A549 (cell line): ENCODE results near the gene EIF4G2. TPM values are rescaled to one million over a fixed set of nuclear protein-coding genes. Genes with fewer than 3 reads are reported as not detected.
"Not testable (repeated sequence)": the region's sequence is repeated elsewhere in the genome, so short reads cannot be mapped to it uniquely, and the experiment has no call there.

Experiments
- ATAC-seq, 2 experiments: fragments of 200-7000 bp in 1 of 2; fragments of >200 bp in 1 of 2; cut with Nextera tagmentation in 1 of 2; cut with Tn5 transposase in 1 of 2; 3 replicates each; pipeline versions ENCODE4 v1.8.0 to v1.9.1; 2018 to 2020; ENCODE audit warnings: mild to moderate bottlenecking in 1 of 2, moderate library complexity in 1 of 2
- CTCF ChIA-PET: fragments of 300-600 bp; sonication (Branson Sonifier 250); formaldehyde crosslinking; extraction: SDS; loops from one replicate; lab custom pipeline; 2021; ENCODE audit warnings: antibody characterized with exemption, inconsistent platforms; lab: Yijun Ruan, JAX
- POLR2A ChIA-PET: fragments of 350-600 bp; formaldehyde crosslinking; extraction: SDS; loops from one replicate; lab custom pipeline; 2021; ENCODE audit warnings: antibody characterized with exemption, inconsistent platforms; lab: Yijun Ruan, JAX
- DNase-seq, 2 experiments: peaks; one replicate each; pipeline versions ENCODE4 v3.0.0 to v3.0.0-alpha.2; 2011 to 2016; ENCODE audit warnings: low read depth in 1 of 2, low spot score in 1 of 2
- FAIRE-seq: peaks from 2 replicates; lab custom pipeline; 2011; peaks lifted over from hg19 to GRCh38; lab: Jason Lieb, UNC
- H3K27ac ChIP-seq, 2 experiments: fragments of >200 bp; sonication (Bioruptor Twin); formaldehyde crosslinking; 3 replicates each; pipeline ENCODE4 v1.5.1; 2016 to 2017
- H3K4me1 ChIP-seq: fragments of >200 bp; sonication (Bioruptor Twin); formaldehyde crosslinking; 3 replicates; pipeline ENCODE4 v1.6.1; 2016
- H3K4me2 ChIP-seq: fragments of >200 bp; sonication (Bioruptor Twin); formaldehyde crosslinking; 3 replicates; pipeline ENCODE4 v1.6.1; 2016
- H3K4me3 ChIP-seq: fragments of >200 bp; sonication (Bioruptor Twin); formaldehyde crosslinking; 3 replicates; pipeline ENCODE4 v1.5.1; 2016
- H3K9me3 ChIP-seq: fragments of >200 bp; sonication (Bioruptor Twin); formaldehyde crosslinking; 3 replicates; pipeline ENCODE4 v1.6.1; 2016
- CHD2 ChIP-seq: fragments of 150-350 bp; IDR thresholded peaks from 2 replicates; pipeline ENCODE4 v1.6.1; 2014; ENCODE audit warnings: low read length; ENCODE audit not compliant: partially characterized antibody
- EHF ChIP-seq: fragments of 250-450 bp; sonication (Bioruptor Pico); IDR thresholded peaks from 2 replicates; pipeline ENCODE4 v1.5.0; 2020; ENCODE audit warnings: mild to moderate bottlenecking
- EHMT2 ChIP-seq: fragments of 200-600 bp; sonication (generic); IDR thresholded peaks from 2 replicates; pipeline ENCODE4 v1.6.1; 2016; ENCODE audit warnings: antibody characterized with exemption, low read depth, mild to moderate bottlenecking, moderate library complexity
- FOSB ChIP-seq: fragments of 250-450 bp; sonication (Bioruptor Pico); IDR thresholded peaks from 2 replicates; pipeline ENCODE4 v1.5.0; 2020; ENCODE audit warnings: mild to moderate bottlenecking, moderate library complexity
- FOSL2 ChIP-seq, 2 experiments: fragments of 450-650 bp in 1 of 2; fragments of >200 bp in 1 of 2; sonication (Bioruptor Twin) in 1 of 2; formaldehyde crosslinking; IDR thresholded peaks; 2 replicates each; pipeline versions ENCODE4 v1.5.0 to v1.6.1; 2016 to 2020; ENCODE audit warnings: mild to moderate bottlenecking in 1 of 2, moderate library complexity in 1 of 2
- FOXS1 ChIP-seq: fragments of 250-450 bp; sonication (Bioruptor Pico); IDR thresholded peaks from 2 replicates; pipeline ENCODE4 v1.5.0; 2020; ENCODE audit warnings: mild to moderate bottlenecking, moderate library complexity
- HOXB5 ChIP-seq: fragments of 250-450 bp; sonication (Bioruptor Pico); IDR thresholded peaks from 2 replicates; pipeline ENCODE4 v1.5.0; 2020; ENCODE audit warnings: mild to moderate bottlenecking, moderate library complexity
- JUN ChIP-seq, 2 experiments: fragments of >200 bp; sonication (Bioruptor Twin); formaldehyde crosslinking; IDR thresholded peaks; 2 replicates in 1 of 2; 3 replicates in 1 of 2; pipeline ENCODE4 v1.6.1; 2016 to 2017
- JUNB ChIP-seq: fragments of >200 bp; sonication (Bioruptor Twin); formaldehyde crosslinking; IDR thresholded peaks from 2 replicates; pipeline ENCODE4 v1.6.1; 2016
- POLR2A ChIP-seq: IDR thresholded peaks from 2 replicates; pipeline ENCODE4 v1.6.1; 2012; ENCODE audit warnings: mild to moderate bottlenecking, low read length
- POLR2AphosphoS2 ChIP-seq: conservative IDR thresholded peaks from 2 replicates; pipeline ENCODE4 v1.6.1; 2012; ENCODE audit warnings: low read length, improper control_type of control experiment, inconsistent platforms
- RCOR1 ChIP-seq: fragments of 150-350 bp; IDR thresholded peaks from 2 replicates; pipeline ENCODE4 v1.6.1; 2014; ENCODE audit warnings: antibody characterized with exemption, low read length, low read depth
- RNF2 ChIP-seq: fragments of 200-600 bp; sonication (generic); IDR thresholded peaks from 2 replicates; pipeline ENCODE4 v1.6.1; 2016; ENCODE audit warnings: low read depth, mild to moderate bottlenecking, antibody characterized with exemption, moderate library complexity, borderline replicate concordance
- WGBS: methylation state at CpG from one replicate; pipeline ENCODE4 v1.1.6; 2017; ENCODE audit errors: missing lambda C conversion rate; 5-methylcytosine and 5-hydroxymethylcytosine counted together
- polyA plus RNA-seq, 4 experiments: library from polyadenylated mRNA; depleted of rRNA in 3 of 4; stranded (reverse); fragments of >200 nt; fragmentation: RNase III in 1 of 4; extraction: RNeasy Plus Mini Kit Qiagen cat#74134 plus additional on column Dnase treatment in 1 of 4; gene quantifications; 2 replicates in 3 of 4; 3 replicates in 1 of 4; pipeline ENCODE4 v1.2.3, GENCODE V29; 2011 to 2017
- TF ChIP-seq, protein P1 (sequence below): fragments of >200 bp; sonication (Bioruptor Twin); formaldehyde crosslinking; IDR thresholded peaks from 3 replicates; pipeline ENCODE4 v1.6.1; 2016
- TF ChIP-seq, protein P2 (sequence below): fragments of >200 bp; sonication (Bioruptor Twin); formaldehyde crosslinking; IDR thresholded peaks from 2 replicates; pipeline ENCODE4 v1.6.1; 2016
- TF ChIP-seq, protein P3 (sequence below): IDR thresholded peaks from 2 replicates; pipeline ENCODE4 v1.6.1; 2012
- TF ChIP-seq, protein P4 (sequence below): fragments of 450-650 bp; IDR thresholded peaks from 2 replicates; pipeline ENCODE4 v1.6.1; 2014; ENCODE audit warnings: antibody characterized with exemption
- TF ChIP-seq, protein P5 (sequence below): fragments of 200-600 bp; sonication (generic); IDR thresholded peaks from 2 replicates; pipeline ENCODE4 v1.6.1; 2016; ENCODE audit warnings: antibody characterized with exemption, mild to moderate bottlenecking, moderate library complexity
- TF ChIP-seq, protein P6 (sequence below): fragments of 150-350 bp; IDR thresholded peaks from 2 replicates; pipeline ENCODE4 v1.6.1; 2014; ENCODE audit warnings: low read depth, mild to moderate bottlenecking, low read length
- TF ChIP-seq, protein P7 (sequence below): IDR thresholded peaks from 2 replicates; pipeline ENCODE4 v1.6.1; 2012

Gene EIF4G2
- polyA plus RNA-seq, 2 of the 4 experiments (the other 2 are of a cell fraction): 901 to 1,171 TPM

DNA sequence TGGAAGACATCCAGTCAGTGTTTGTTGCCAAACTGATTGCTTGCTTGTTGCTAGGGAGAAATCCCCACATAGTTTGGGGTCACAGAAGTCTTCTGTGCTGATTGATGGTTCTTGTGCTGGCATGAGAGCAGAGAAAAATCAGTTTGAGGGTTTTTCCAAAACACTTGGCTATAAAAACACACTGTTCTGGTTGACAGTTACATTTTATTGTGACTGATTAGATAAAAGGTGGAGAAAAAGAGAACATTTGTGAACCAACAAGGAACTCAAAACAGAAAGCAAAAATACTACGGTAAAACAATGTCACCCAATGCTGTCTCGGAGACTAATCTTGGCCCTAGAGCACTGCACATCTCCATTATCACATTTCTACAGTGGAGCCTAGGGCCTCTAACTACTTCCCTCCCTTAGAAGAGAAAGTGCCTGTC, 14.4 kb upstream of the EIF4G2 start:
- no peak for ATAC-seq
- FAIRE-seq: no peak
- H3K4me2 ChIP-seq: no peak overlapping the region
- ChIA-PET CTCF (interaction anchor here (1.6 kb wide), 1 partner anchor 31 kb away, joined by 4 read pairs; no protein-coding TSS in a partner anchor), POLR2A (interaction anchor here (0.8 kb wide), 1 partner anchor 14 kb away, joined by 3 read pairs; the partner anchor contains the start of gene EIF4G2)
- no peak overlapping the region for H3K27ac ChIP-seq
- H3K4me3 ChIP-seq: no peak overlapping the region
- TF ChIP-seq CHD2 (no peak), FOXS1 (CRISPR knock-in tag) (no peak), RCOR1 (no peak), RNF2 (no peak), POLR2AphosphoS2 (no peak), JUN (IDR thresholded peaks at IDR 0.05) (no peak), POLR2A (no peak), EHF (CRISPR knock-in tag) (no peak), FOSL2 (IDR thresholded peaks at IDR 0.05) (no peak), FOSL2 (CRISPR knock-in tag; IDR thresholded peaks at IDR 0.05) (no peak), FOSB (no peak), HOXB5 (no peak), EHMT2 (no peak)
- TF ChIP-seq, protein P1, sequence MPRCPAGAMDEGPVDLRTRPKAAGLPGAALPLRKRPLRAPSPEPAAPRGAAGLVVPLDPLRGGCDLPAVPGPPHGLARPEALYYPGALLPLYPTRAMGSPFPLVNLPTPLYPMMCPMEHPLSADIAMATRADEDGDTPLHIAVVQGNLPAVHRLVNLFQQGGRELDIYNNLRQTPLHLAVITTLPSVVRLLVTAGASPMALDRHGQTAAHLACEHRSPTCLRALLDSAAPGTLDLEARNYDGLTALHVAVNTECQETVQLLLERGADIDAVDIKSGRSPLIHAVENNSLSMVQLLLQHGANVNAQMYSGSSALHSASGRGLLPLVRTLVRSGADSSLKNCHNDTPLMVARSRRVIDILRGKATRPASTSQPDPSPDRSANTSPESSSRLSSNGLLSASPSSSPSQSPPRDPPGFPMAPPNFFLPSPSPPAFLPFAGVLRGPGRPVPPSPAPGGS: no peak
- TF ChIP-seq, protein P2, sequence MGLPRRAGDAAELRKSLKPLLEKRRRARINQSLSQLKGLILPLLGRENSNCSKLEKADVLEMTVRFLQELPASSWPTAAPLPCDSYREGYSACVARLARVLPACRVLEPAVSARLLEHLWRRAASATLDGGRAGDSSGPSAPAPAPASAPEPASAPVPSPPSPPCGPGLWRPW: no peak
- TF ChIP-seq, protein P3, sequence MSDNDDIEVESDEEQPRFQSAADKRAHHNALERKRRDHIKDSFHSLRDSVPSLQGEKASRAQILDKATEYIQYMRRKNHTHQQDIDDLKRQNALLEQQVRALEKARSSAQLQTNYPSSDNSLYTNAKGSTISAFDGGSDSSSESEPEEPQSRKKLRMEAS: no peak
- TF ChIP-seq, protein P4, sequence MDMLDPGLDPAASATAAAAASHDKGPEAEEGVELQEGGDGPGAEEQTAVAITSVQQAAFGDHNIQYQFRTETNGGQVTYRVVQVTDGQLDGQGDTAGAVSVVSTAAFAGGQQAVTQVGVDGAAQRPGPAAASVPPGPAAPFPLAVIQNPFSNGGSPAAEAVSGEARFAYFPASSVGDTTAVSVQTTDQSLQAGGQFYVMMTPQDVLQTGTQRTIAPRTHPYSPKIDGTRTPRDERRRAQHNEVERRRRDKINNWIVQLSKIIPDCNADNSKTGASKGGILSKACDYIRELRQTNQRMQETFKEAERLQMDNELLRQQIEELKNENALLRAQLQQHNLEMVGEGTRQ: no peak
- no peaks in the 10 kb centered on the region for H3K9me3 ChIP-seq
- DNase-seq: no peak
- peaks cover 10% of the 10 kb centered on the region; the same call in 2 of the 3 replicates for H3K4me1 ChIP-seq
- 90% methylated on average over 2 of the region's 2 CpGs for whole genome bisulfite sequencing

DNA sequence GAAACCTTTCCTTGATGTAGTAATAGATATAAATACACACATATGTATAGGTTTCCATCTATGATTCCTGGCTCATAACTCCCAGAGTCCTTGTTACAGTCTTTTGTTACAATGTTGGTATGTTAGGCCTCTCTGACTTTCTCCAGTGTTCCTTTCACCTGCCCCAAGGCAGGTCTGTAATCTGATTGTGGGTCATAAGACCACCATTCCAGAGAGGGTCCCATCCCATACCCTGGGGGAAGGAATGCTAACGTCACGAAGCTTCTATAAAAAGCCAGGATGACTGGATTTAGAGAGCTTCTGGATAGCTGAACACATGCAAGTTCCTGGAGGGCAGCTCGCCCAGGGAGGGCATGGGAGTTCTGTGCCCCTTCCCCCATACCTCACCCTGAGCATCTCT, 13.8 kb upstream of the EIF4G2 start:
- H3K4me3 ChIP-seq, H3K27ac ChIP-seq, H3K4me2 ChIP-seq, DNase-seq, CTCF ChIA-PET, ATAC-seq, FAIRE-seq, POLR2A ChIA-PET, H3K9me3 ChIP-seq: not testable (repeated sequence)
- peaks cover 11% of the 10 kb centered on the region; the same call in 2 of the 3 replicates for H3K4me1 ChIP-seq
- WGBS: 82% methylated on average over 3 of the region's 3 CpGs

DNA sequence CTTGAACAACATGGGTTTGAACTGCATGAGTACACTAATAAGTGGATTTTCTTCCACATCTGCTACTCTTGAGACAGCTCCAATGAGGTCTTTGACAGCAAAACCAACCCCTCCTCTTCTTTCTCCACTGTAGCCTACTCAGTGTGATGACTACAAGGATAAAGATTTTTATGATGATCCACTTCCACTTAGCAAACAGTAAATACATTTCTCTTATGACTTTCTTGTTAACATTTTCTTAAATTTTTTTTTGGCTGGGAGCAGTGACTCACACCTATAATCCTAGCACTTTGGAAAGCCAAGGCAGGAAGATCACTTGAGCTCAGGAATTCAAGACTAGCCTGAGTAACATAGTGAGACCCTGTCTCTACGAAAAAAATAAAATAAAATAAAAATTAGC, 9.9 kb upstream of the EIF4G2 start:
- peaks cover 11% of the 10 kb centered on the region; the same call in 2 of the 3 replicates for H3K4me1 ChIP-seq
- ChIA-PET POLR2A (interaction anchor here (1.3 to 3.1 kb wide), 2 partner anchors 10 to 22 kb away, joined by 3 to 27 read pairs; partner anchors contain the start of gene EIF4G2), CTCF (interaction anchor here (0.8 to 2.6 kb wide), 6 partner anchors 9 to 210 kb away, joined by 3 to 8 read pairs (median 3); partner anchors contain the start of gene EIF4G2)
- peak in 1 of 2 experiments; percentile 35 for DNase-seq
- FAIRE-seq: no peak
- H3K4me2 ChIP-seq: peak overlapping the region; percentile 40; the same call in 2 of the 3 replicates
- WGBS: 7% methylated on average over 1 of the region's 1 CpG
- TF ChIP-seq, protein P5, sequence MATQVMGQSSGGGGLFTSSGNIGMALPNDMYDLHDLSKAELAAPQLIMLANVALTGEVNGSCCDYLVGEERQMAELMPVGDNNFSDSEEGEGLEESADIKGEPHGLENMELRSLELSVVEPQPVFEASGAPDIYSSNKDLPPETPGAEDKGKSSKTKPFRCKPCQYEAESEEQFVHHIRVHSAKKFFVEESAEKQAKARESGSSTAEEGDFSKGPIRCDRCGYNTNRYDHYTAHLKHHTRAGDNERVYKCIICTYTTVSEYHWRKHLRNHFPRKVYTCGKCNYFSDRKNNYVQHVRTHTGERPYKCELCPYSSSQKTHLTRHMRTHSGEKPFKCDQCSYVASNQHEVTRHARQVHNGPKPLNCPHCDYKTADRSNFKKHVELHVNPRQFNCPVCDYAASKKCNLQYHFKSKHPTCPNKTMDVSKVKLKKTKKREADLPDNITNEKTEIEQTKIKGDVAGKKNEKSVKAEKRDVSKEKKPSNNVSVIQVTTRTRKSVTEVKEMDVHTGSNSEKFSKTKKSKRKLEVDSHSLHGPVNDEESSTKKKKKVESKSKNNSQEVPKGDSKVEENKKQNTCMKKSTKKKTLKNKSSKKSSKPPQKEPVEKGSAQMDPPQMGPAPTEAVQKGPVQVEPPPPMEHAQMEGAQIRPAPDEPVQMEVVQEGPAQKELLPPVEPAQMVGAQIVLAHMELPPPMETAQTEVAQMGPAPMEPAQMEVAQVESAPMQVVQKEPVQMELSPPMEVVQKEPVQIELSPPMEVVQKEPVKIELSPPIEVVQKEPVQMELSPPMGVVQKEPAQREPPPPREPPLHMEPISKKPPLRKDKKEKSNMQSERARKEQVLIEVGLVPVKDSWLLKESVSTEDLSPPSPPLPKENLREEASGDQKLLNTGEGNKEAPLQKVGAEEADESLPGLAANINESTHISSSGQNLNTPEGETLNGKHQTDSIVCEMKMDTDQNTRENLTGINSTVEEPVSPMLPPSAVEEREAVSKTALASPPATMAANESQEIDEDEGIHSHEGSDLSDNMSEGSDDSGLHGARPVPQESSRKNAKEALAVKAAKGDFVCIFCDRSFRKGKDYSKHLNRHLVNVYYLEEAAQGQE: no peak
- TF ChIP-seq, protein P6, sequence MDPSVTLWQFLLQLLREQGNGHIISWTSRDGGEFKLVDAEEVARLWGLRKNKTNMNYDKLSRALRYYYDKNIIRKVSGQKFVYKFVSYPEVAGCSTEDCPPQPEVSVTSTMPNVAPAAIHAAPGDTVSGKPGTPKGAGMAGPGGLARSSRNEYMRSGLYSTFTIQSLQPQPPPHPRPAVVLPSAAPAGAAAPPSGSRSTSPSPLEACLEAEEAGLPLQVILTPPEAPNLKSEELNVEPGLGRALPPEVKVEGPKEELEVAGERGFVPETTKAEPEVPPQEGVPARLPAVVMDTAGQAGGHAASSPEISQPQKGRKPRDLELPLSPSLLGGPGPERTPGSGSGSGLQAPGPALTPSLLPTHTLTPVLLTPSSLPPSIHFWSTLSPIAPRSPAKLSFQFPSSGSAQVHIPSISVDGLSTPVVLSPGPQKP: no peak
- peak; percentile 51; the same call in 1 of the 2 replicates for TF ChIP-seq FOSL2 (IDR thresholded peaks at IDR 0.05)
- TF ChIP-seq FOSL2 (CRISPR knock-in tag; IDR thresholded peaks at IDR 0.05): peak; percentile 65
- TF ChIP-seq EHF (CRISPR knock-in tag): no peak
- TF ChIP-seq, protein P7, sequence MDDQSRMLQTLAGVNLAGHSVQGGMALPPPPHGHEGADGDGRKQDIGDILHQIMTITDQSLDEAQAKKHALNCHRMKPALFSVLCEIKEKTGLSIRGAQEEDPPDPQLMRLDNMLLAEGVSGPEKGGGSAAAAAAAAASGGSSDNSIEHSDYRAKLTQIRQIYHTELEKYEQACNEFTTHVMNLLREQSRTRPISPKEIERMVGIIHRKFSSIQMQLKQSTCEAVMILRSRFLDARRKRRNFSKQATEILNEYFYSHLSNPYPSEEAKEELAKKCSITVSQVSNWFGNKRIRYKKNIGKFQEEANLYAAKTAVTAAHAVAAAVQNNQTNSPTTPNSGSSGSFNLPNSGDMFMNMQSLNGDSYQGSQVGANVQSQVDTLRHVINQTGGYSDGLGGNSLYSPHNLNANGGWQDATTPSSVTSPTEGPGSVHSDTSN: no peak
- peak; percentile 63 for TF ChIP-seq JUNB
- no peak for TF ChIP-seq POLR2AphosphoS2
- no peaks in the 10 kb centered on the region for H3K9me3 ChIP-seq
- H3K27ac ChIP-seq: peak overlapping the region in 1 of 2 experiments; percentile 36; a peak in 1 of 6 replicates
- no peak overlapping the region for H3K4me3 ChIP-seq
- peak; percentile 56 to 85; a peak in 4 of 6 replicates for ATAC-seq
